Measurements from ENCODE around the gene NIM1K. TPM values are rescaled to one million over a fixed set of nuclear protein-coding genes. Genes with fewer than 3 reads are reported as not detected.

The NIM1K gene
- total and polyA plus RNA-seq, 10 of the 15 experiments (the other 5 are each of a cell fraction or from before 2014, with no cell fraction given) = 0.27 to 1.7 (median 0.66) TPM

DNA sequence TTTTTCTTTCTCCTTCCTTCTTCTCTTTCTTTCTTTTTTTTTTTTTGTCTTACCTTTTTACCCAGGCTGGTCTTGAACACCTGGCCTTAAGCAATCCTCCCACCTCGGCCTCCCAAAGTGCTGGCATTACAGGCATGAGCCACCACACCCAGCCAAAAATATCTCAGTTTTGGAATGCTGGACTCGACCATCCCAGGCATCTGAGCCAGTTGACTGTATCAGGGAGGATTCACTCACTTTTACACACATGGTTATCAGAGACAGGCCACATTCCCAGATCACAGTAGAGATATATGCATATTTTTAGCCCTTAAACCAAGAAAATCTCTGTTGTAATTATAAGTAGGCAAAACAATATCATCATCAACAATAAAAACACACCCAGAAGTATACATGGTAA lies 21.9 kb downstream of the NIM1K start:
- Histone ChIP-seq H3K27me3 (replicated peaks in 1 of 2; ENCODE audit: control insufficient read depth in 2 of 2, insufficient read depth in 2 of 2, low read length in 1 of 2) (no peaks in the 10 kb centered on the region), H2AFZ (ENCODE audit: control insufficient read depth, low read depth, low read length) (no peak overlapping the region), H3K9ac (ENCODE audit: control insufficient read depth, insufficient read depth, low read length) (no peak overlapping the region), H3K4me2 (ENCODE audit: control insufficient read depth, insufficient read depth) (no peak overlapping the region), H3K4me3 (no peak overlapping the region), H3K4me1 (ENCODE audit: control insufficient read depth, insufficient read depth, low read length) (no peaks in the 10 kb centered on the region), H3K79me2 (ENCODE audit: control insufficient read depth, insufficient read depth, low read length) (no peaks in the 10 kb centered on the region), H3K9me3 (replicated peaks; ENCODE audit: control insufficient read depth, insufficient read depth, low read length) (no peaks in the 10 kb centered on the region; the same call in 2 of the 3 replicates), H4K20me1 (ENCODE audit: control insufficient read depth, insufficient read depth) (no peaks in the 10 kb centered on the region), H3K27ac (ENCODE audit: control insufficient read depth, insufficient read depth) (no peak overlapping the region), H3K36me3 (ENCODE audit: control insufficient read depth in 2 of 2, insufficient read depth in 2 of 2, low read length in 1 of 2) (no peaks in the 10 kb centered on the region)
- ChIA-PET POLR2A (no interaction called here), SMC1A (ENCODE audit: uncharacterized antibody, unreplicated experiment) (interaction anchor here (0.6 to 1.7 kb wide), 2 partner anchors 20 to 1713 kb away, joined by 3 to 5 read pairs; no protein-coding TSS in a partner anchor), CTCF (no interaction called here), RAD21 (ENCODE audit: unreplicated experiment) (no interaction called here)
- DNase-seq (ENCODE audit: low read depth, low spot score) = no peak
- in situ Hi-C loops (cut with MboI) (no loop called here), intact Hi-C loops (cut with micrococcal nuclease; ENCODE audit: unreplicated experiment) (no loop called here)
- TF ChIP-seq ZBED1 (IDR thresholded peaks at IDR 0.05; ENCODE audit: borderline replicate concordance) = no peak
- no peak for TF ChIP-seq PKNOX1 (IDR thresholded peaks at IDR 0.05)
- TF ChIP-seq ZBTB40 (IDR thresholded peaks at IDR 0.05; ENCODE audit: borderline replicate concordance) = no peak
- no peak for TF ChIP-seq PBX3 (IDR thresholded peaks at IDR 0.05; ENCODE audit: insufficient replicate concordance, low read depth, low read length)
- FAIRE-seq = no peak
- no peak for ATAC-seq
- 37% methylated on average over 2 of the region's 2 CpGs for WGBS (ENCODE audit: insufficient coverage, insufficient replicate concordance, low lambda C conversion rate, missing lambda C conversion rate)
- no TSS peak for BruUV-seq (replicated peaks)
